Karpas-422 (cell line): Measurements from ENCODE around the gene TLL2. TPM values are rescaled to one million over a fixed set of nuclear protein-coding genes. Genes with fewer than 3 reads are reported as not detected.

Source experiments
- total RNA-seq: library from RNA; depleted of rRNA; stranded (reverse); fragments of >200 nt; shearing (Covaris generic); gene quantifications from 2 replicates; pipeline ENCODE4 v1.2.3, GENCODE V29; 2014; ENCODE audit warnings: low replicate concordance; rRNA removed

The TLL2 gene
- total RNA-seq, 1 experiment from 2014 or later: not detected

Other genes with a start within 250 kb of the TLL2 start
- gene BLNK, start 242.4 kb downstream of the TLL2 start, total RNA-seq: 51.7 and 99.1 TPM in 2 replicates
- gene DNTT, start 209.5 kb downstream of the TLL2 start, total RNA-seq: not detected in 2 replicates
- not detected in 2 replicates for gene OPALIN, start 154.9 kb downstream of the TLL2 start, total RNA-seq
- gene TM9SF3, start 73.1 kb upstream of the TLL2 start, total RNA-seq: 17.9 and 32.5 TPM in 2 replicates
- gene PIK3AP1, start 206.6 kb upstream of the TLL2 start, total RNA-seq: 131 and 162 TPM in 2 replicates